Liver (tissue), 9 donors: ENCODE results near the gene PFN3. TPM values are rescaled to one million over a fixed set of nuclear protein-coding genes. Genes with fewer than 3 reads are reported as not detected.

Experiments
- DNase-seq: peaks from one replicate; pipeline ENCODE4 v3.0.0-alpha.2; 2017; ENCODE audit warnings: low spot score
- H3K27ac ChIP-seq, 2 donors: one replicate each; pipeline ENCODE4 v1.7.0; 2013; ENCODE audit warnings: inconsistent platforms in 2 of 2, low read length in 2 of 2, control low read depth in 1 of 2, low read depth in 1 of 2, mild to moderate bottlenecking in 1 of 2
- H3K27me3 ChIP-seq, 4 donors: one replicate each; pipeline versions ENCODE4 v1.6.1 to v1.7.0; 2013; ENCODE audit warnings: low read length in 3 of 4, inconsistent platforms in 1 of 4, mild to moderate bottlenecking in 1 of 4, moderate library complexity in 1 of 4; ENCODE audit not compliant: control insufficient read depth in 4 of 4, insufficient read depth in 4 of 4
- H3K36me3 ChIP-seq, 4 donors: one replicate each; pipeline versions ENCODE4 v1.6.1 to v1.7.0; 2013; ENCODE audit warnings: low read length in 3 of 4, mild to moderate bottlenecking in 3 of 4, low read depth in 1 of 4, moderate library complexity in 1 of 4; ENCODE audit not compliant: control insufficient read depth in 4 of 4, insufficient read depth in 3 of 4
- H3K4me1 ChIP-seq, 4 donors: one replicate each; pipeline versions ENCODE4 v1.6.1 to v1.7.0; 2013; ENCODE audit warnings: low read length in 3 of 4, mild to moderate bottlenecking in 3 of 4, moderate library complexity in 1 of 4; ENCODE audit not compliant: control insufficient read depth in 4 of 4, insufficient read depth in 4 of 4
- H3K4me3 ChIP-seq, 3 donors: one replicate each; pipeline versions ENCODE4 v1.6.1 to v1.7.0; 2013; ENCODE audit warnings: low read length in 3 of 3, control low read depth in 1 of 3, low read depth in 1 of 3, mild to moderate bottlenecking in 1 of 3
- H3K9ac ChIP-seq, 2 donors: one replicate each; pipeline ENCODE4 v1.7.0; 2013; ENCODE audit warnings: low read length in 2 of 2, mild to moderate bottlenecking in 2 of 2, moderate library complexity in 2 of 2, control low read depth in 1 of 2, low read depth in 1 of 2
- H3K9me3 ChIP-seq, 4 donors: one replicate each; pipeline versions ENCODE4 v1.6.1 to v1.7.0; 2013; ENCODE audit warnings: low read length in 3 of 4; ENCODE audit not compliant: control insufficient read depth in 4 of 4
- CTCF ChIP-seq: fragments of 150-350 bp; IDR thresholded peaks from 2 replicates; pipeline ENCODE4 v1.5.1; 2017; ENCODE audit warnings: improper control_type of control experiment, low read depth, low read length; ENCODE audit not compliant: missing input control
- FOXA2 ChIP-seq: IDR thresholded peaks from 2 replicates; pipeline ENCODE4 v1.6.1; 2016; ENCODE audit warnings: antibody characterized with exemption
- HNF4A ChIP-seq, 2 donors: conservative IDR thresholded peaks; 2 replicates each; pipeline ENCODE4 v1.6.1; 2016; ENCODE audit warnings: antibody characterized with exemption in 2 of 2, mild to moderate bottlenecking in 2 of 2
- HNF4G ChIP-seq: IDR thresholded peaks from 2 replicates; pipeline ENCODE4 v1.6.1; 2016; ENCODE audit warnings: antibody characterized with exemption
- JUND ChIP-seq, 2 donors: IDR thresholded peaks; 2 replicates each; pipeline ENCODE4 v1.6.1; 2016; ENCODE audit warnings: antibody characterized with exemption in 2 of 2
- NR2F2 ChIP-seq: IDR thresholded peaks from 2 replicates; pipeline ENCODE4 v1.6.1; 2016; ENCODE audit warnings: antibody characterized with exemption
- RAD21 ChIP-seq, 2 donors: IDR thresholded peaks; 2 replicates each; pipeline ENCODE4 v1.6.1; 2016; ENCODE audit warnings: antibody characterized with exemption in 2 of 2, mild to moderate bottlenecking in 2 of 2
- RXRA ChIP-seq, 2 donors: IDR thresholded peaks; 2 replicates each; pipeline ENCODE4 v1.6.1; 2017 to 2018; ENCODE audit warnings: antibody characterized with exemption in 2 of 2, mild to moderate bottlenecking in 1 of 2
- SP1 ChIP-seq: IDR thresholded peaks from 2 replicates; pipeline ENCODE4 v1.6.1; 2018; ENCODE audit warnings: antibody characterized with exemption, mild to moderate bottlenecking
- TAF1 ChIP-seq: conservative IDR thresholded peaks from 2 replicates; pipeline ENCODE4 v1.6.1; 2016; ENCODE audit warnings: antibody characterized with exemption, mild to moderate bottlenecking
- YY1 ChIP-seq: IDR thresholded peaks from 2 replicates; pipeline ENCODE4 v1.6.1; 2016; ENCODE audit warnings: antibody characterized with exemption, mild to moderate bottlenecking
- ZBTB33 ChIP-seq: IDR thresholded peaks from 2 replicates; pipeline ENCODE4 v1.6.1; 2016; ENCODE audit warnings: antibody characterized with exemption
- WGBS: extraction: QIAGEN DNeasy Blood & Tissue Kit; methylation state at CpG from one replicate; pipeline ENCODE4 v1.1.7; 2013; 5-methylcytosine and 5-hydroxymethylcytosine counted together
- polyA plus RNA-seq, 2 donors: library from polyadenylated mRNA; stranded (reverse) in 1 of 2; unstranded in 1 of 2; fragments of 200-250 nt in 1 of 2; fragments of >200 nt in 1 of 2; fragmentation: Nextera tagmentation in 1 of 2; extraction: Ambion mirVana in 1 of 2; gene quantifications; one replicate each; pipeline versions ENCODE4 v1.2.1 to v1.2.3, GENCODE V29; 2013 to 2015
- total RNA-seq, 2 donors: library from RNA; depleted of rRNA; stranded (reverse); fragments of >200 nt; gene quantifications; one replicate each; pipeline ENCODE4 v1.2.3, GENCODE V29; 2014
- TF ChIP-seq, protein P1 (sequence below): IDR thresholded peaks from 2 replicates; pipeline ENCODE4 v1.6.1; 2016; ENCODE audit warnings: antibody characterized with exemption, mild to moderate bottlenecking
- donor health status: healthy.
- donor health status: healthy.
- donor health status: healthy.
- donor health status: healthy.
- donor health status: healthy.

The PFN3 gene
- total and polyA plus RNA-seq, 4 donors: not detected

DNA sequence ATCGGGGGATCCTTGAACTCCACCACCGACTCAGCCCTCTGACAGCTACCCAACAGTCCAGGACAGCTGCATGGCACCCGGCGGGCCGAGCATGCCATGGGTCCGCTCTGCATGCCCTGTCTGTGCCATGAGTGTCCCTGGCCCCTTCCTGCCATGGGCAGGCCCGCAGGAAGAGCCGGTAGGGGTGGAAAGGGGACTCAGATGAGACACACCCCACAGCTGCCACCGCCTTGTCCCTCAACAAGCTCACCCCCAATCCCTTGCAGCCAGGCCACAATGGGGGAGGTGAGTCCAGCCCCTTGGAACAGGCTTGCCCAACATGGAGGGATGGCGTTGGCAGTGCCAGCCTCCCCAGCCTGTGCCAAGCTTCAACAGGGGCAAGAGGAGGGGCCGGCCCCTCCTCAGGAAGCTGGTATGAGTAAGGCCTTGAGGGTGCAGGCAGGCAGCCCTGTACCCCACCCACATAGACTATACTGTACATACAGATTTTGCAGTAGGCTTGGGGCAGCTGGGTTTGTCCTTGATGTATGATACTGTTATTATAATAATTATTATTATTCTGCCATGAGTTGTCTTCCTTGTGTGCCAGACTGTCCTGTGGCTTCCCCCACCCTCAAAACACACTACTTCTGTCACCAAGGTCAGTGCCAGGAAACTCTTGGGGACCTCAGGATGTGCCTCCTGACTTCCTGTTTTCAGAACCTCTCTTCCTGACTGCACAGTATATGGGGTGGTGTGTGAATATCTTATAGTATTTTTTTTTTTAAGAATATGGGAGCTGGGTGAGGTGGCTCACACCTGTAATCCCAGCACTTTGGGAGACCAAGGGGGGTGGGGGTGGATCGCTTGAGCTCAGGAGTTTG is 28.2 kb downstream of the PFN3 start:
- Histone ChIP-seq H3K9ac (peak overlapping the region in 1 of 2 donors; percentile 14), H3K27ac (peak overlapping the region; percentile 74 to 76), H3K36me3 (no peaks in the 10 kb centered on the region), H3K27me3 (no peaks in the 10 kb centered on the region), H3K4me3 (peak overlapping the region in 2 of 3 donors; percentile 6 to 51), H3K4me1 (peaks cover 35 to 81% (median 62%) of the 10 kb centered on the region in 4 donors), H3K9me3 (no peaks in the 10 kb centered on the region)
- WGBS: 64% methylated on average over 12 of the region's 12 CpGs
- no peak for DNase-seq
- TF ChIP-seq, protein P1, sequence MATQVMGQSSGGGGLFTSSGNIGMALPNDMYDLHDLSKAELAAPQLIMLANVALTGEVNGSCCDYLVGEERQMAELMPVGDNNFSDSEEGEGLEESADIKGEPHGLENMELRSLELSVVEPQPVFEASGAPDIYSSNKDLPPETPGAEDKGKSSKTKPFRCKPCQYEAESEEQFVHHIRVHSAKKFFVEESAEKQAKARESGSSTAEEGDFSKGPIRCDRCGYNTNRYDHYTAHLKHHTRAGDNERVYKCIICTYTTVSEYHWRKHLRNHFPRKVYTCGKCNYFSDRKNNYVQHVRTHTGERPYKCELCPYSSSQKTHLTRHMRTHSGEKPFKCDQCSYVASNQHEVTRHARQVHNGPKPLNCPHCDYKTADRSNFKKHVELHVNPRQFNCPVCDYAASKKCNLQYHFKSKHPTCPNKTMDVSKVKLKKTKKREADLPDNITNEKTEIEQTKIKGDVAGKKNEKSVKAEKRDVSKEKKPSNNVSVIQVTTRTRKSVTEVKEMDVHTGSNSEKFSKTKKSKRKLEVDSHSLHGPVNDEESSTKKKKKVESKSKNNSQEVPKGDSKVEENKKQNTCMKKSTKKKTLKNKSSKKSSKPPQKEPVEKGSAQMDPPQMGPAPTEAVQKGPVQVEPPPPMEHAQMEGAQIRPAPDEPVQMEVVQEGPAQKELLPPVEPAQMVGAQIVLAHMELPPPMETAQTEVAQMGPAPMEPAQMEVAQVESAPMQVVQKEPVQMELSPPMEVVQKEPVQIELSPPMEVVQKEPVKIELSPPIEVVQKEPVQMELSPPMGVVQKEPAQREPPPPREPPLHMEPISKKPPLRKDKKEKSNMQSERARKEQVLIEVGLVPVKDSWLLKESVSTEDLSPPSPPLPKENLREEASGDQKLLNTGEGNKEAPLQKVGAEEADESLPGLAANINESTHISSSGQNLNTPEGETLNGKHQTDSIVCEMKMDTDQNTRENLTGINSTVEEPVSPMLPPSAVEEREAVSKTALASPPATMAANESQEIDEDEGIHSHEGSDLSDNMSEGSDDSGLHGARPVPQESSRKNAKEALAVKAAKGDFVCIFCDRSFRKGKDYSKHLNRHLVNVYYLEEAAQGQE: no peak
- TF ChIP-seq RXRA (IDR thresholded peaks at IDR 0.05): no peak
- no peak for TF ChIP-seq CTCF
- TF ChIP-seq TAF1: no peak
- no peak for TF ChIP-seq NR2F2
- no peak for TF ChIP-seq ZBTB33
- no peak for TF ChIP-seq HNF4A (conservative IDR thresholded peaks at IDR 0.05)
- TF ChIP-seq YY1: no peak
- no peak for TF ChIP-seq FOXA2

- H3K4me1 ChIP-seq: peaks cover 31 to 77% (median 60%) of the 10 kb centered on the region in 4 donors
- H3K27me3 ChIP-seq: no peaks in the 10 kb centered on the region
- no peaks in the 10 kb centered on the region for H3K36me3 ChIP-seq
- 45% methylated on average over 26 of the region's 26 CpGs for WGBS
- no peaks in the 10 kb centered on the region for H3K9me3 ChIP-seq
- H3K27ac ChIP-seq: peak overlapping the region; percentile 69 to 76
- peak overlapping the region; percentile 23 to 77 for H3K9ac ChIP-seq
- H3K4me3 ChIP-seq: peak overlapping the region; percentile 51 to 82 (median 59)
- DNase-seq: no peak
- TF ChIP-seq FOXA2 (no peak), TAF1 (no peak), RAD21 (IDR thresholded peaks at IDR 0.05) (no peak), CTCF (no peak), RXRA (IDR thresholded peaks at IDR 0.05) (no peak), SP1 (no peak), HNF4G (no peak), JUND (IDR thresholded peaks at IDR 0.05) (no peak)
- TF ChIP-seq, protein P1: no peak
Measured at GRCh38 chr5:177371120-177372033, 29.1 kb downstream of the PFN3 start.
